Measurements from ENCODE around the gene BCL2.

The BCL2 gene

DNA sequence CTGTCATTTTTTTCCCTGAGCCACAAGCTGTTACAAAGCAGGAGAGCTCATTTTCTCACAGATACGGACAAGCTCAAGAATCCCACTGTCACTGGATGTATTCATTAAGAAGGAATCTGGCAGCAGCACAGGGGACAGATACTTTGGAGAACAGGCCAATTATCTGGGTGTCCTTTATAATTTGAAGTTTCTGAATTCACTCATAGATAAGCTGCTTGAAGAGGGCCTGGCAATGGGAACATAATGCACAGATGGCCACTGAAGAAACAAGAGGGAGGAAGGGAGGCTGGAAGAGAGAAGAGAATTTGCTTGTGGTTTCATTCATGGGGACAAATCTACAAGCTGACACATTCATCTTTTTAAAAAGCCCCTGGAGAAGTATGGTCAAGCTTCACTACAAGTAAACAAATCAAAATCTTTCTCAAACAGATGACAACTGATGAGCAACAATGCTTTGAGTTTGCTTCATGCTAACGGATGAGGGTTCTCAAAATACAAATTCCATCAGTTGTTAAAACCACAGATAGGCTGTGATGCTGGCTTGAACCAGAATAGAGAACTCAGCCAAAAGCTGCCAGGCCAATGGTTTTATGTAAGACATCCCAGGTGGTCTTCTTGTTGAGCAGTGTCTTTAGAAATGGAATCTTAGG lies 11.9 kb downstream of the BCL2 start:
- DNase-seq = no peak

DNA sequence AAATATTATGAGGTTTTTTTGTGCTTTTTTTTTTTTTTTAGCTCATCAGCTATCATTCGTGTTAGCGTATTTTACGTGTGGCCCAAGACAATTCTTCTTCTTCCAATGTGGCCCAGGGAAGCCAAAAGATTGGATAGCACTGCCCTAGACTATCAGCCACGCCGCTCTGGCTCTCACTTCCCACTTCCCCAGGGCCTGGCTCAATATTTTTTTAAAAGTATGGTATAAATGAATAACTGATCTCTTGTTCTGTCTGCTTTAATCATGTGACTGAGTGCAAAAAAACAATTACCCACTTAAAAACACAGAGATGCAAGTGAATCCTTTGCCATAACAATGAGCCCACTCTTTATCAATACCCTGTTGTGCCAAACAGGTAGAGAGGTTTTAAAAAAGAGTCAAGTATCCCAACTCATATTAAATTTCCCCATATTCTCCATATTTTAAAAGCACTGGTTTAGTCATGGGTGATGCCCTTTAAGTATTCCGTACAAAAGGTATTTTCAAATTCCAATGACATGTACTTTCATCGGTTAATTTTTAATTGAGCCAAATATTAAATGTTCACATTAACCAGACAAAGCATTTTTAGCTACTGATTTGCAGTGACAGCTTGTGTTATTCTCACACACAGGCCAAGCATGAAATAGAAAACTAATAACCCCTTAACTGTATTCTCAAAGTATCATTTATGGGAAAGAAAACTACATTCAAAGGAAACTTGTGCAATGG lies 12.6 kb downstream of the BCL2 start:
- DNase-seq = no peak

- no peak for DNase-seq
Measured at GRCh38 chr18:63306249-63306648, 13.3 kb downstream of the BCL2 start.

DNA sequence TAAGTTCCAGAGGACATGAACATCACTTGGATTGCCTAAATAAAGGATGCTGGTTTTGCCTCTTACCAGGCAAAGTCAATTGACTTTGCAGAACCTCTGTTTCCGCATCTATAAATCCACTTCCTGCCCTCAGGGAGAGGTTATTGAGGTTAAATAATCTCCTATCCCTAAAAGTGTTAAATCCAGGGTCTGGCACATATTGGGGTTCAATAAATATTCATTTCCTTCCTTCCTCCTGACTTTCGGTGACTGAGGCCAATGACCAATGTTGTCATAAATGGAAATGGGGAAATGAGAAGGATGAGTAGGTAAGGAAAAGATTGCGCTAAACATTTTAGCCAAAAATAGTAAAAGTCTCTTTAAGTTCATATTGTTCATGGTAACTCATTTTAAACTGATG lies 16.0 kb downstream of the BCL2 start:
- DNase-seq = no peak

DNA sequence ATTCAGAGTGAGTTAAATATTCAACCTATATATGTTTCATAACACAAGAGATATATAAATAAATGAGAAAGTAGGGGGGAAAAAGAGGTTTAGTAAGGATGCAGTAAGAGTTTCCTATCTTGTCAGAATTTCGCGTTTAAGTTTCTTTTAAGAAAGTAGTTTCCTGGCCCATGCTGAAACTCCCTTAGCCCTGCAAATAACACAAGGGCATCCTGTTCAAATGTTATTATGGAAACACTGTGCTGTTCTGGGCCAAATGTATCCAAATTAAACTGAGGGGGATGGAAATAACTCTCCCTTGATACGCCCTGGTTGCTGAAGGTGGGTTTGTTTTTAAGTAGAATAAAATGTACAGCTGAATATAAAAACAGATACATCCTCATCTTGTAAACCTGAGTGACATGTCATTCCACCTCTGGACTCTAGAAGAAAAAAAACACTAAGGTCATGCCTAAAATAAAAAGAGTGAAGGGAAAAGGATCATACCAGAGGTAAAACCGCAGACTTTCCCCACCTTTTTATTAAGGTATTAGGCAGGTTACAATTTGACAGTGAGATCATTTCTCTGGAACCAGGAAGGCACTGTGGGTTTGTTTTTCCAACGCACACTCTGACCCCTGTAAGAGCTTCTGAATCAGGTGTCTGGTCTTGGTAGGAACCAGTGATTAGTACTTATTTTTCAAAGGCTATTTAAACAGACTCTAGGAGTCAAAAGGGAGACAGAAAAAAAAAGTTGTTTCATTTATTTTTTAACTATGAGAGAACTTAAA lies 16.7 kb downstream of the BCL2 start:
- no peak for DNase-seq

DNA sequence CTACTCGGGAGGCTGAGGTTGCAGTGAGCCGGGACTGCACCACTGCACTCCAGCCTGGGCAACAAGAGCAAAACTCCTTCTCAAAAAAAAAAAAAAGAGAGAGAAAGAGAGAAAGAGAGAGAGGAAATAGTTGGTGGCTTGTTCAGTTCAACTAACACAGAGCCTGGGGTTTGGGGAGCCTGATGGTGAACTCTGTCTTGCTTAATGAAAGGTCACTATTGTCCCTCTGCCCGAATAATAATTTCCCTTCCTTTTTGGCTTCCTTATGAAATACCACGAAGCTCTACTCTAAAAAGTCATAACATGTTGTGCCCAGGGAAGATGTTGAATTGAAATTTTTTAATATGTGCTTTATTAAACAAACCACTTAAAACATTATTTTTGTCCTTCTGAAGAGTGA lies 17.3 kb downstream of the BCL2 start:
- DNase-seq = no peak

DNA sequence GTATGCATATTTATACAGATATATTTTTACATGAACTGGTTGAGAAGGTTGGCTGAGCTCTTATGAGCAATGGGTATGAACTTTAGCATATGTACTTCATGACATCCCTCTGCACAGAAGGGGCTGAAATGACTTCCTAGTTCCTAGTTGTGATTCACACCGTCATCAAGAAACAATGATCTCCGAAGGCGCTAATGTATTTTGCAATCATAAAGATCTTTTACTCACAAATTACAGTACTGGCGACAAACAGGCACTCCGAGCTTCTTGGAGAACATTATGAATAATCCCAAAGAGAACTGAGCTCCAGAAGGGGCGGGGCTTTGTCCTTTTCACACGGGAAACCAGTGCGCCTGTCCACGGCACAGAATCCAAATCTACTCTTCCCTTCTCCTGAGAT lies 18.1 kb downstream of the BCL2 start:
- DNase-seq = no peak

- DNase-seq = no peak
Measured at GRCh38 chr18:63299837-63300745, 19.5 kb downstream of the BCL2 start.

GRCh38 chr18:63298400-63299365 lies 20.9 kb downstream of the BCL2 start:
- no peak for DNase-seq

DNA sequence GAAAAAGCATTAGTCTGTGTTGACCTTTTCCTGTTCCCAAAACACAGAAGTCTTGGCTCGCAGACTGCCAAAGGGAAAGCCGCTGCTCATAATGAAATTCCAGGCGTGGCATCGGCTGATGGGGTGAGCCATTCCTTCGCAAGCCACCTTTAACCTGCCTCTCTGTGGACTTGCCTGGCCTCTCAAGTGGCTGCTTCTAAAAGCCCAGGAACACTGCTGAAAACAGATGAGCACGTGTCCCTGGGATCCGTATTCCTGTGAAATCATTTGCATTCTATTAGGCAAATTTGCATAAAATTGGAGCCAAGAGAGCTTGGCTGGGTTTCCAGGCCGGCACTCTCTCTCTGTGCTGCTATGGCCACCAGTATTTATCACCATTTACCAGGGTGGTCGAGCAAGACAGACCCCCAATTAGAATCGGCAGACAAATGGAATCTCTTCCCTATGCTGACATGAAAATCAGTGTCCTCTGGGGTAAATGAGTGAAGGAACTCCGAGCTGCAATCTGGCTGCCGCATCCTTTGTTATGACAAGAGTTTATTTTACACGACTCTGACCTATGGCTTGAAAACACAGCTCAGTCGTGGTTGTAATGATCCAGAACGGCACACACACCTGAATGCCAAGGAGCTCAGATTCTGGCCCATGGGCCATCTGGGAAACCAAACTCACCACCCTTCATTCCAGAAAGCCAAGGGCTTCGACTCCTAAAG lies 21.7 kb downstream of the BCL2 start:
- DNase-seq = peak; percentile 85

DNA sequence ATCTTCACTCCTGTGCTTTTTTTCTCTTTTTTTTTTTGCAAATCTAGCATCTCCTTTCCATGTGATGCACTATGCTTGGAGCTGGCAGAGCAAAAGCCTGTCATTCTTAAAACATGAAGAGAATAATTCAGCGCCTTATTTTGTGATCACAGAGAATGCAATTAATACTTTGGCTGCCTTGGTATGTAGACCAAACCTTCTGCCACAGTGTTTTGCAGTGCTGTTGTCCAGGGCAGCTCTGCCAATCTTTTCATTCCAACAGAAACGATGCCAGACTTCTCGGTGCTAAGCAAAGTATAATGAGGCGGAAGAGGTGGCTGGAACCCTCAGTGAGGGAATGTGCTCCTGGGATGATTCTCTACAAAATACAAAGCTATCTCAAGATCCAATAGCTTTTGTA lies 25.6 kb downstream of the BCL2 start:
- DNase-seq = no peak

DNA sequence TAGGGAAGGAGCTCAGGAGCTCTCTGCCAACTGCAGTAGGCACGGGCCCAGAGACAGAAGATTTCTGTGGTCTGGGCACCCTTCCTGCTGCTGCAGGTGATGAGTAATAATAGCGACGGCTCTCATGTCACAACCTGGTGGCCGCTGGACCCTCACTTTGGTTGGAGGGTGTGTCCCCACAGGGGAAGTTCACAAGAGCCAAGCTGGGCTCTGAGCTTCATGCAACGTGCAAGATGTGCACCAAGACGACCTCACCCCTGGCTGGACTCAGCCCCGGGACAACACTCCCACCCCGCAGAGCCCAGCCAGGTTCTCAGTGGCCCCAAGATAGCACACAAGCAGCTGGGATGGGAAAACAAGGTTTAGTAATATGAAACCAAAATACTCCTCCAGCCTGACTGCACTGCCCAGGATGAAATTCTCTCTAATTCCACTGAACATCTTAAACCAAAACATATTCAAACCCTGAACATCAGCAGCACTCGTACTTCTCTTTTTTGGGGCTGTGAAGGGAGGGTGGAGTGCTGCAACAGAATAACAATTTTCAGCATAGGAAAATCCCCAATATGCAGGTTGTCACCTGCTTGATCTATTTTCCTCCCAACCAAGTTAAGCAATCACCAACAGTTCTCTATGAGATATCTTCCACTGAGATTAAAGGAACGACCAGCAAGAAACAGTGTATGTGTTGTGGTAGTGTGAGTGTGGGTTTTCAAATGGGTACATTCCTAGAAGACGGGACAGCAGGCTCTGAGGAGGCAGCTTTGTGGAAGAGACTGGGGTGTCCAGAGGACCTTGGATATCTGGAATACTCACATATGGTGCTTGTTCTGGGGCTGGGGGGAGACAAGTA lies 26.5 kb downstream of the BCL2 start:
- DNase-seq = no peak

GRCh38 chr18:63291278-63291677 lies 28.3 kb downstream of the BCL2 start:
- DNase-seq = no peak

DNA sequence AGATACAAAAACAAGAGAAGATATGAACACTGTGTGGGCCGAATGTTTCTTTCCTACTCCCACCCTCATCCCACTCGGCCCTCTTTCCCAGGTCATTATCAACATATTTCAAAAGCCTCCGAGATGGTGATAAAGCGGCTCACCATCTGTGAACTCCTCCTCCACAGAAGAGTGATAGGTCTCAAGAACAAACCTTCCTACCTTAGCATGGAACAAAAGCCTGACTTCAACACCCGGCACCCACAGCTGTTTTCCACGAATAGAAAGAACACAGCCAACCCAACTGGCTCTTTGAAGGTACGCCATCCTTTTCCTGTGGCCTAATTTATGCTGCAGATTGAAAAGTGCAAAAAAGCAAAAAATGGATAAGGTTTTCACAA lies 28.8 kb downstream of the BCL2 start:
- DNase-seq = no peak

GRCh38 chr18:63290166-63290820 lies 29.3 kb downstream of the BCL2 start:
- no peak for DNase-seq

DNA sequence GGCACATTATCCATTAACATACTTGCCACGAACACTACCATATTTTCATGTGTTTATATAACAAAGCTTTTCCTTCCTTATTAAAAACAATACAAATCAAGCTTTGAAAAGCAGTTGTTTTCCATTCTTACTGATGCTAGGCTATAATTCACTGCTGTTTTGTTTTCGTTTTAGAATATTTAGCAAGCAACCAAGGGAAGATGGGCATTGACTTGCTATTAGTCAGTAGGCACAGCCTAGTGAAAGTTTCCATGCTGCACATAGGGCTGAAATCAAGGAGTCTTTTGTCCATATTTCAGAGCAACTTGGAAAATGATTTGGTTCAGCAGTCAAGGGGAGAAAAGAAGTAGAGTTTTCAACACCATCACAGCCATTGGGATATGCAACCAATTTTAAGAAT lies 31.3 kb downstream of the BCL2 start:
- DNase-seq = no peak

DNA sequence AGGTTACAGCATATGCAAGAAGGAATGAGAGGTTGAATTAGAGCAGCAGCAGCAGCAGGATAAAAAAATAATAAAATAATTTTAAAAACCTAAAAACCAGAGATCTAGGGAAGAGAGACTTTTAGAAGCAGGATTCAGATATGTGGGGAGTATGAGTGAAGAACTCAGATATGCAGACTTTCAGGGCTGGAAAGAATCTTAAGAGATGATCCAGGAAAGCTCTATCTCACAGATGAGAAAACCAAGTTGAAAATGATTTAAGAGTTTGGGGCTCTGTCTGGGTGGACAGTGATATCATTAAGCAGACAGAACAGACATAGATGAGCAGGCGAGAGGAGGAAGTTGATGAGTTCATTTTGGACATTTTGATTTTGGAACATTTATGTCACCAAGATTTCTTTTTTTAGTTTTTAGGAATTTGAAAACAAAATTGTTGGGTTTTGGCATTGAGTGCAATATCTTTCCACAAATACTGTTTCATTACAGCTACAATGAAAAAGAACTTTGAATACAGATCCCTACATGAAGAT lies 31.8 kb downstream of the BCL2 start:
- DNase-seq = no peak

GRCh38 chr18:63286926-63287325 lies 32.6 kb downstream of the BCL2 start:
- DNase-seq = no peak

Measured in NCI-H526 treated with DMSO at 0.1 percent for 48 hours (cell line).